Measurements from ENCODE around the gene KDM1A. TPM values are rescaled to one million over a fixed set of nuclear protein-coding genes. Genes with fewer than 3 reads are reported as not detected.

Gene KDM1A
- total RNA-seq, 2 experiments from 2014 or later = 66.5 to 73.2 TPM

DNA sequence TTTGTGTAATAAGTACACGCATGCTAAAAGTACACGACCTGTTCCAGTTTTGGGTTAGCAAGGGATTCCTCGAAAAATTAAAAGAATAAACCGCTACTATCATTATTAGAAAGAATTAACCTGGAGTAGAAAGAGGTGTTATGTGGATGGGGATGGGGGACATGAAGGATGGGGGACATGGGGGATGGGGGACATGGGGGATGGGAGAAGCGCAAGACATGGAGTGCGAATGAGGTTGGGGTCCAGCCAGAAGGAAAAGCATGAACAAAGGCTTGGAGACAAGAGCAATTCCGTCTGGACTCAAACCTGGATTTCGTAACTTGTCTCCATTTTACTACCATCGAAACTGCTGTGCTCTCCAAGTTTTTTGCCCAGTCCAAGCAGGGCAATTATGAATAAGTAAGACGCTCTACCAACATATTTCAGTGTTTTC lies 591 bp upstream of the KDM1A start:
- DNase-seq (no peak), ATAC-seq (no peak)
- Mint-ChIP-seq H3K9me3 (ENCODE audit: low read depth) (peaks cover 4% of the 10 kb centered on the region), H3K27ac (peak overlapping the region; percentile 86), H3K36me3 (ENCODE audit: low read depth) (peaks cover 19% of the 10 kb centered on the region), H3K4me3 (peak overlapping the region; percentile 86), H3K27me3 (no peaks in the 10 kb centered on the region), H3K4me1 (peaks cover 39% of the 10 kb centered on the region)
- intact Hi-C loops (cut with DNase I, micrococcal nuclease) = loop anchor here (1.0 to 5.0 kb wide), 5 partner anchors 149 to 566 kb away; partner anchors contain the start of genes LUZP1 (in 2 of the 2), HNRNPR (in 1 of the 2) and ZBTB40 (in 1 of the 2)
- ChIA-PET CTCF (interaction anchor here (0.7 to 2.6 kb wide), 3 partner anchors 84 to 1117 kb away, joined by 3 to 10 read pairs (median 3); no protein-coding TSS in a partner anchor), POLR2A (interaction anchor here (0.6 kb wide), 1 partner anchor 612 kb away, joined by 10 read pairs; no protein-coding TSS in a partner anchor)

DNA sequence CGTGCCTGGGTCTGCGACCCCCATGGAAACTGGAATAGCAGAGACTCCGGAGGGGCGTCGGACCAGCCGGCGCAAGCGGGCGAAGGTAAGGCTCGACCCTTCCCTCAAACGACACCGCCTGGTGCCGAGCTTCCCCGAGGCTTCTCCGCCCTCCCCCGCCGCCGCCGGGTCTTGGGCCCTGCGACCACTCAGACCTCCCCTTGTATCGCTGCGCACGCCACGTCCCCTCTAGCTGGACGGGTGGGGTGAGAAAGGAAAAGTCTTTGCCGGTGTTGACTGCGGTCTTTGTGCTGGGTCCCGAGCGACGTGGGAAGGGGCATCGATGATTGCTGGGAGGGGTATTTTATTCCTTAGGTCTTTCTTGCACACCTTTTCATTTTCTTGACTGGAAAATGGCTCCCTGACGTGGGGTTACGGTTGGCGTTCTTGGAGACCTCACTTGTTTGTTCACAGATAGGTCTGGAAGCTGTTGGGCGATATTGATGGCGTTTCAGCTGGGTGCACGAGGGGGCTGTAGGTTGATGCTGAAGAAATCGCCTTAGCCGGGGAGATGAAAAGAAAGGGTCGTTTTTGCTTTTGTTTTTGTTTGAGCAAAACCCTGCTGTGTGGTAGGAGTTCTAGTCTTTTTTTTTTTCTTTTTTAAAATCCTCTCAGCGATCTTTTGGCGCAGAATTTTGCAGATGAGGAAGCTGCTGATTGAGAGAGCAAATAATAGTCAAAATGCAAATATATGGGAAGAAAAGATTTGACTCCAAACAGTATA lies 776 bp downstream of the KDM1A start:
- CTCF ChIA-PET = interaction anchor here (0.6 to 2.6 kb wide), 2 partner anchors 44 to 164 kb away, joined by 3 to 10 read pairs; no protein-coding TSS in a partner anchor
- intact Hi-C loops (cut with DNase I, micrococcal nuclease) = loop anchor here (1.0 to 5.0 kb wide), 5 partner anchors 147 to 568 kb away; partner anchors contain the start of genes LUZP1 (in 2 of the 2), HNRNPR (in 1 of the 2) and ZBTB40 (in 1 of the 2)
- Mint-ChIP-seq H3K9me3 (ENCODE audit: low read depth) (peaks cover 7% of the 10 kb centered on the region), H3K4me3 (peak overlapping the region; percentile 98), H3K27me3 (no peaks in the 10 kb centered on the region), H3K27ac (peak overlapping the region; percentile 90), H3K36me3 (ENCODE audit: low read depth) (peaks cover 22% of the 10 kb centered on the region), H3K4me1 (peaks cover 50% of the 10 kb centered on the region)
- peak; percentile 49 for DNase-seq
- ATAC-seq = peak; percentile 27
- POLR2A ChIA-PET = no interaction called here

DNA sequence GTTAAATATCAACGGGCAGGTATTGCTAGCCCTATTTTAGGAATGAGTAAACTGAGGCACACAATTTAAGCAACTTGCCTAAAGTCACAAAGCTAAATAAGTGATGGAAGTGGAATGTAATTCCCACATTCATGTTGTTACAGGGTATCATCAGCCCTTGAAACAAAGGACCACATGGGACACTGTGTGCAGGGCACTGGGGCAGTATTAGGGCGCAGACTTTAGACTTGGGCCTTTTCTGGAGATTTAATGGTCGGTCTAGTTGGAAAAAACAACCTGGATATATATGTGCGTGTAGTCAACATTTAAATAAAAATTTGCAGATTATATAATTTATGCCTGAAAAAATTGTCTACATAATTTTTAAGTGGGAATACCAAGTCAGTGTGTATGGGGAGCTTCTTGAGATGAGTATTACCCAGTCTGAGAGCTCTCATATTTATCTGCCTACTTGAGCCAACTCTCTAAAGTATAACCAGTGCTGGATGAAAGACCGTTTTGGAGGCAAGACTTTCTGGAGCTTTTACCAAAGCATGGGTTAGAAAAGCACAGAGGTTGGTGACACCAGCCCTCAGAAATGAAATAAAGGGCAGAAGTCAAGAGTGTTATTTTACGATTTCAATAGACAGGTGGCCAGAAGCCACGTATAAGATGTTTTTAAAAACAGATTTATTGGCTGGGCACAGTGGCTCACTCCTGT lies 1.6 kb downstream of the KDM1A start:
- Mint-ChIP-seq H3K4me1 (peaks cover 53% of the 10 kb centered on the region), H3K9me3 (ENCODE audit: low read depth) (peaks cover 7% of the 10 kb centered on the region), H3K27ac (peak overlapping the region; percentile 90), H3K4me3 (peak overlapping the region; percentile 98), H3K27me3 (no peaks in the 10 kb centered on the region), H3K36me3 (ENCODE audit: low read depth) (peaks cover 22% of the 10 kb centered on the region)
- CTCF ChIA-PET = interaction anchor here (0.7 to 2.6 kb wide), 3 partner anchors 16 to 163 kb away, joined by 3 to 10 read pairs (median 3); no protein-coding TSS in a partner anchor
- ATAC-seq = no peak
- intact Hi-C loops (cut with DNase I, micrococcal nuclease) = no loop called here
- POLR2A ChIA-PET = interaction anchor here (0.6 kb wide), 1 partner anchor 35 kb away, joined by 8 read pairs; no protein-coding TSS in a partner anchor
- DNase-seq = no peak

DNA sequence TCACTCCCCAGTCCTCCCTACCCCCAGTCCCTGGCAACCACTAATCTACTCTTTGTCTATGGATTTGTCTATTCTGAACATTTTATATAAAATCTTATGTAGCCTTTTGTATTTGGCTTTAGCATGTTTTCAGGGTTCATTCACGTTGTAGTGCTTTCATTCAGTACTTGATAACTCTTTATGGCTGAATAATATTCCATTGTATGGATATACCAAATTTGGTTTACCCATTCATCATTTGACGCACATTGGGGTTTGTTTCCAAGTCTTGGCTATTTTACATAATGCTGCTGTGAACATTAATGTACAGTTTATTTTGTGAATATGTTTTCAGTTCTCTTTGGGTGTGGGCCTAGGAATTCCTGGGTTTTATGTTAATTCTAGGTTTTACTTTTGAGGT lies 2.6 kb downstream of the KDM1A start:
- no peak for DNase-seq
- Mint-ChIP-seq H3K36me3 (ENCODE audit: low read depth) (peaks cover 22% of the 10 kb centered on the region), H3K4me3 (no peak overlapping the region), H3K27ac (no peak overlapping the region), H3K9me3 (ENCODE audit: low read depth) (peaks cover 7% of the 10 kb centered on the region), H3K27me3 (no peaks in the 10 kb centered on the region), H3K4me1 (peaks cover 62% of the 10 kb centered on the region)
- POLR2A ChIA-PET = no interaction called here
- ATAC-seq = no peak
- intact Hi-C loops (cut with DNase I, micrococcal nuclease) = no loop called here
- CTCF ChIA-PET = no interaction called here

DNA sequence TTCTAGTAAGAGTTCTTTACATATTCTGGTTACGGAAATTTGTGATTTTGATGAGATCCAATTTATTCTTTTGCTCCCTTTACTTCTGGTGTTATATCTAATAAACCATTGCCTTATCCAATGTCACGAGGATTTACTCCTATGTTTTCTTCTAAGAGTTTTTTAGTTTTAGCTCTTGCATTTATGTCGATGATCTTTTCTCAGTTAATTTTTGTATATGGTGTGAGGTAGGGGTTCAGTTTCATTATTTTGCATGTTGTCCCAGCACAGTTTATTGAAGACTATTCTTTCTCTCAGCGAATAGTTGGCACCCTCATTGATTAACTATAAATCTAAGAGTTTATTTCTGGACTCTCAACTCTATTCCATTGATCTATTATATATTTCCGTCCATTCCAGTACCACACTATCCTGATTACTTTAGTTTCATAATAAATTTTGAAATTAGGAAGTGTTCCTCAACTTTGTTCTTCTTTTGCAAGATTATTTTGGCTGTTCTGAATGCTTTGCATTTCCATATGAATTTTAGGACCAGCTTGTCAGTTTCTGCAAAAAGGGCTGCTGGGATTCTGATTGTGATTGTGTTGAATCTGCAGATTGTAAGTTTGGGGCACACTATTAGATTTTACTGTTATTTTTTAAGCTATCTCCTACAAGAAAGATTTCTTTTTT lies 4.0 kb downstream of the KDM1A start:
- ATAC-seq (no peak), DNase-seq (no peak)
- Mint-ChIP-seq H3K27me3 (no peaks in the 10 kb centered on the region), H3K4me3 (no peak overlapping the region), H3K27ac (no peak overlapping the region), H3K4me1 (peaks cover 71% of the 10 kb centered on the region), H3K36me3 (ENCODE audit: low read depth) (peaks cover 22% of the 10 kb centered on the region), H3K9me3 (ENCODE audit: low read depth) (peaks cover 7% of the 10 kb centered on the region)
- ChIA-PET CTCF (interaction anchor here (0.9 to 2.0 kb wide), 3 partner anchors 10 to 162 kb away, joined by 3 to 6 read pairs (median 5); no protein-coding TSS in a partner anchor), POLR2A (interaction anchor here (0.6 kb wide), 1 partner anchor 961 kb away, joined by 8 read pairs; no protein-coding TSS in a partner anchor)
- intact Hi-C loops (cut with DNase I, micrococcal nuclease) = no loop called here

DNA sequence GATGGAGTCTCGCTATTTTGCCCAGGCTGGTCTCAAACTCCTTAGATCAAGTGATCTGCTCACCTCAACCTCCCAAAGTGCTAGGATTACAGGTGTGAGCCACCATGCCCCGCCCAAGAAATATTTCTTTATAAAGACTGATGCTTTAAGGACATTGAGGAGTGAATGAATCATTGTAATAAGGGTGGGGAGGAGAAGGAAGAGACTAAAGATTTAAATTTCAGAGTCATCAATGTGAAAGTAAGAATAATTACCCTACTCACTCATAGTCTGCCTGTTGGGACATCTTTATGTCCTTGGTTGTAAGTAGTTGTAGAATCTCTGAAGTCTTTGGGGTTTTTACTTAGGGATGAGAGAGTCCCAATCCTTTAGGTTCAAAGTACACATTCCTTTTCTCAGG lies 7.3 kb downstream of the KDM1A start:
- ChIA-PET CTCF (interaction anchor here (1.0 kb wide), 1 partner anchor 158 kb away, joined by 3 read pairs; no protein-coding TSS in a partner anchor), POLR2A (no interaction called here)
- peak; percentile 58 for ATAC-seq
- H3K27ac Mint-ChIP-seq = no peak overlapping the region
- no peak for DNase-seq
- H3K4me3 Mint-ChIP-seq = no peak overlapping the region
- peaks cover 76% of the 10 kb centered on the region for H3K4me1 Mint-ChIP-seq
- peaks cover 18% of the 10 kb centered on the region for H3K36me3 Mint-ChIP-seq (ENCODE audit: low read depth)
- peaks cover 7% of the 10 kb centered on the region for H3K9me3 Mint-ChIP-seq (ENCODE audit: low read depth)
- H3K27me3 Mint-ChIP-seq = no peaks in the 10 kb centered on the region
- intact Hi-C loops (cut with DNase I, micrococcal nuclease) = no loop called here

DNA sequence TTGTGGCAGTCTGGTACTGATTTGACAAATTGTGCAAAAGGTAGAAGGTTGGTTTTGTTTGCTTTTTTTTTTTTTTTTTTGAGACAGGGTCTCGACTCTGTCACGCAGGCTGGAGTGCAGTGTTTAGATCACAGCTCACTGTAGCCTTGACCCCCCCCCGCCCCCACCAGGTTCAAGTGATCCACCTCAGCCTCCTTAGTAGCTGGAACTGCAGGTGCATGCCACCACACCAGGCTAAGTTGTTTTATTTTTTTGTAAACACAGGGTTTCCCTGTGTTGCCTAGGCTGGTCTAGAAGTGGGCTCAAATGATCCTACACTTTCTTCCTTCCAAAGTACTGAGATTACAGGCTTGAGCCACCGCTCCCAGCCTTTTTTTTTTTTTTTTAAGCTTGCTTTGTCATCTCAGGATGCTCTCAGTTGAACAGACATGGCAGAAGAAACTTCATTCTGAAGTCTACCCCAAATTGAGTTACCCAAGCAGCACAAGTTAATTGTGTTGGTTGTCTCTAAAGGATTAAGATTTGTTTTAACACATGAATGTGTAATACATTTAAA lies 8.2 kb downstream of the KDM1A start:
- ChIA-PET CTCF (no interaction called here), POLR2A (interaction anchor here (0.7 kb wide), 1 partner anchor 486 kb away, joined by 3 read pairs; no protein-coding TSS in a partner anchor)
- Mint-ChIP-seq H3K27me3 (no peaks in the 10 kb centered on the region), H3K4me1 (peaks cover 71% of the 10 kb centered on the region), H3K27ac (no peak overlapping the region), H3K36me3 (ENCODE audit: low read depth) (peaks cover 12% of the 10 kb centered on the region), H3K9me3 (ENCODE audit: low read depth) (peaks cover 7% of the 10 kb centered on the region), H3K4me3 (no peak overlapping the region)
- intact Hi-C loops (cut with DNase I, micrococcal nuclease) = no loop called here
- ATAC-seq (no peak), DNase-seq (no peak)

DNA sequence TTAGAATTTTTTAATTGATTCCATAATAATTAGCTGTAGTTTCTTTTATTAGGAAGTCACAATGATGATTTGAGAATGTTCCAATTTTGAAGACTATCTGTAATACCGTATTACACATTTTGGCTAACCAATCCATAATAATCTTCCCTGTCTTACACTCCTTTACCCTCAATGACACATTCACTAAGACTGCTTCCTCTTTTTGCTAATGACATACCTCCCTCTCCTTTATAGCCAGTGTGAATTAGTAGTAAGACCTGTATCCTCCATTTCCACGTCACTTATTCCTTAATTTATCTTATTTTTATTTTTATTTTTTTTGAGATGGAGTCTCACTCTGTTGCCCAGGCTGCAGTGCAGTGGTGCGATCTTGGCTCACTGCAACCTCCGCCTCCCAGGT lies 10.1 kb downstream of the KDM1A start:
- DNase-seq = no peak
- Mint-ChIP-seq H3K27me3 (no peaks in the 10 kb centered on the region), H3K9me3 (ENCODE audit: low read depth) (no peaks in the 10 kb centered on the region), H3K36me3 (ENCODE audit: low read depth) (peaks cover 5% of the 10 kb centered on the region), H3K27ac (no peak overlapping the region), H3K4me3 (no peak overlapping the region), H3K4me1 (peaks cover 61% of the 10 kb centered on the region)
- ChIA-PET POLR2A (no interaction called here), CTCF (interaction anchor here (0.6 to 0.8 kb wide), 2 partner anchors 8 to 18 kb away, joined by 3 read pairs; no protein-coding TSS in a partner anchor)
- intact Hi-C loops (cut with DNase I, micrococcal nuclease) = no loop called here
- ATAC-seq = no peak

DNA sequence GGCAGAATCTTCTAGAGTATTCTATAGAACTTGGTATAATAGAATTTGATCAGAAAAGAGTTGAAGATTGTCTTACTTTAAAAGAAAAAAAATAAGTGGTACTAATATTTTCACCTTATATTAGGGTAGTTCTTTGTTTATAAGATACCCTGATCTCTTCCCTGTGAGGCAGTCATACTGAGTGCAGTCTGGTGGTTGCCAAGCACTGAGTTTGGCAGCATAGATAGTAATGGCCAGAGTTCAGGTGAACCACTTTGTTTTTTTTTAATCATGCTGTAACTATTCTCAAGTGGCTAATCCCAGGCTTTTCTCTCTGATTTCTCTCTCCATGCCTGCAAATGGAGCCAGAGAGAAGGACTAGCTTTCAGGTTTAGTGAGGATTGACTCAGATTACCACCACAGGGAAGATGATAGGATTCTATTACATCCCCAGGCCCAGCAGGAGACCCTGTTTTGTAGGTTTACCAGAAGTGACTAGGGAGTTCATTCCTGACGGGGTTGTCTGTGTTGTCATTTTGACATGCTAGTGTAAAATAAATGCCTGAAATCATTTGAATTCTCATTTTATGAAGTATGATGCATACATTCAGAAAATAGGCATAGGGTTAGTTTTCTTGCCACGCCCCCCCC lies 16.7 kb downstream of the KDM1A start:
- intact Hi-C loops (cut with DNase I, micrococcal nuclease) = no loop called here
- H3K4me3 Mint-ChIP-seq = no peak overlapping the region
- H3K4me1 Mint-ChIP-seq = peaks cover 42% of the 10 kb centered on the region
- CTCF ChIA-PET = no interaction called here
- peaks cover 7% of the 10 kb centered on the region for H3K36me3 Mint-ChIP-seq (ENCODE audit: low read depth)
- H3K9me3 Mint-ChIP-seq (ENCODE audit: low read depth) = no peaks in the 10 kb centered on the region
- POLR2A ChIA-PET = no interaction called here
- H3K27me3 Mint-ChIP-seq = no peaks in the 10 kb centered on the region
- ATAC-seq (no peak), DNase-seq (no peak)
- H3K27ac Mint-ChIP-seq = no peak overlapping the region

DNA sequence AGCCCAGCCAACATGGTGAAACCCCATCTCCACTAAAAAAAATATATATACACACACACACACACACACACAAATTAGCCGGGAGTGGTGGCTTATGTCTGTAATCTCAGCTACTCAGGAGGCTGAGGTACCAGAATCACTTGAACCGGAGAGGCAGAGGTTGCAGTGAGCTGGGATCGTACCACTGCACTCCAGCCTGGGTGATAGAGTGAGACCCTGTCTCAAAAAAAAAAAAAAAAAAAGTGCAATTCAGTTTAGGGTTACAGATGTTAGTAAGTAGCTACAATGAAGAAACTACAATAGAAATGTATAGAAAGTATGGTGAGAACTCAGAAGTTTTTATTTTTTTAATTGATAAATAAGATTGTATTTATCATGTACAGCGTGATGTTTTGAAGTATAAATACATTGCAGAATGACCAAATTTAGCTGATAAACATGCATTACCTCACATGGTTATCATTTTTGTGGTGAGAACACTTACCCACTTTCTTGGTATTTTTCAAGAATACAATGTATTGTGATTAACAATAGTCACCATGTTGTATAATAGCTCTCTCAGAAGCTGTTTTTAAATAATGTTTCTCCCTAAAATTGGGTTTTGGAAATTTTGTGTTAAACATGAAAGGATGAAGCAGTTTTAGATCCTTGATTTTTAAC lies 17.9 kb downstream of the KDM1A start:
- intact Hi-C loops (cut with DNase I, micrococcal nuclease) = no loop called here
- H3K27ac Mint-ChIP-seq = no peak overlapping the region
- no peak for DNase-seq
- peaks cover 37% of the 10 kb centered on the region for H3K4me1 Mint-ChIP-seq
- ChIA-PET CTCF (interaction anchor here (0.6 to 1.3 kb wide), 6 partner anchors 8 to 715 kb away, joined by 3 to 4 read pairs (median 3); no protein-coding TSS in a partner anchor), POLR2A (no interaction called here)
- H3K4me3 Mint-ChIP-seq = no peak overlapping the region
- no peak for ATAC-seq
- peaks cover 5% of the 10 kb centered on the region for H3K36me3 Mint-ChIP-seq (ENCODE audit: low read depth)
- no peaks in the 10 kb centered on the region for H3K27me3 Mint-ChIP-seq
- no peaks in the 10 kb centered on the region for H3K9me3 Mint-ChIP-seq (ENCODE audit: low read depth)
